Esophagus mucosa (tissue), 1 donor: Measurements from ENCODE around the gene ALDH16A1. TPM values are rescaled to one million over a fixed set of nuclear protein-coding genes. Genes with fewer than 3 reads are reported as not detected.
"Not testable (repeated sequence)": the region's sequence is repeated elsewhere in the genome, so short reads cannot be mapped to it uniquely, and the experiment has no call there.

Source experiments
- ATAC-seq: fragments of 200-7000 bp; cut with Tn5 transposase; one replicate; pipeline ENCODE4 v1.9.1; 2020
- total RNA-seq: library from RNA; stranded (reverse); gene quantifications from one replicate; pipeline ENCODE4 v1.2.4, GENCODE V29; 2023
- donor health status: DM: yes; HTN: yes; CAD: no.

Gene ALDH16A1
- total RNA-seq, 1 donor from 2014 or later: 27.2 TPM

- no peak for ATAC-seq
Measured at GRCh38 chr19:49441210-49441959, 11.6 kb upstream of the ALDH16A1 start, which contains the start of gene SLC17A7. Gene SLC17A7, minus strand, starts transcription at chr19:49441527. Its CDS starts 148 bp downstream, at chr19:49441379.

GRCh38 chr19:49441960-49442350 lies 11.1 kb upstream of the ALDH16A1 start:
- no peak for ATAC-seq

GRCh38 chr19:49442354-49442753 lies 10.7 kb upstream of the ALDH16A1 start:
- no peak for ATAC-seq

- peak; percentile 69 for ATAC-seq
Measured at GRCh38 chr19:49442771-49443365, 10.2 kb upstream of the ALDH16A1 start.

GRCh38 chr19:49443366-49444099 lies 9.5 kb upstream of the ALDH16A1 start:
- ATAC-seq: peak; percentile 86

- not testable (repeated sequence) for ATAC-seq
Measured at GRCh38 chr19:49444100-49444700, 8.8 kb upstream of the ALDH16A1 start.

GRCh38 chr19:49445997-49446396 lies 7.0 kb upstream of the ALDH16A1 start:
- no peak for ATAC-seq

- ATAC-seq: no peak
Measured at GRCh38 chr19:49447485-49448431, 5.3 kb upstream of the ALDH16A1 start.

GRCh38 chr19:49448432-49448786 lies 4.6 kb upstream of the ALDH16A1 start:
- no peak for ATAC-seq

GRCh38 chr19:49450405-49450804 lies 2.6 kb upstream of the ALDH16A1 start:
- no peak for ATAC-seq

GRCh38 chr19:49451430-49452181 lies 1.4 kb upstream of the ALDH16A1 start, which contains the start of gene PIH1D1:
Gene PIH1D1, minus strand, starts transcription at chr19:49451814. Its CDS starts 240 bp downstream, at chr19:49451574.
- ATAC-seq: peak; percentile 83

GRCh38 chr19:49453757-49454240 lies 774 bp downstream of the ALDH16A1 start:
- no peak for ATAC-seq

- no peak for ATAC-seq
Measured at GRCh38 chr19:49455773-49456172, 2.7 kb downstream of the ALDH16A1 start.

GRCh38 chr19:49456326-49456725 lies 3.3 kb downstream of the ALDH16A1 start:
- no peak for ATAC-seq

GRCh38 chr19:49458567-49458903 lies 5.5 kb downstream of the ALDH16A1 start:
- ATAC-seq: no peak

- no peak for ATAC-seq
Measured at GRCh38 chr19:49459388-49459787, 6.4 kb downstream of the ALDH16A1 start.

GRCh38 chr19:49461130-49461529 lies 8.1 kb downstream of the ALDH16A1 start:
- not testable (repeated sequence) for ATAC-seq

GRCh38 chr19:49461656-49462055 lies 8.6 kb downstream of the ALDH16A1 start:
- no peak for ATAC-seq

GRCh38 chr19:49462492-49462891 lies 9.5 kb downstream of the ALDH16A1 start:
- ATAC-seq: no peak

- no peak for ATAC-seq
Measured at GRCh38 chr19:49463960-49464740, 11.1 kb downstream of the ALDH16A1 start.
